ENCODE measurements around the gene ANK3.

DNA sequence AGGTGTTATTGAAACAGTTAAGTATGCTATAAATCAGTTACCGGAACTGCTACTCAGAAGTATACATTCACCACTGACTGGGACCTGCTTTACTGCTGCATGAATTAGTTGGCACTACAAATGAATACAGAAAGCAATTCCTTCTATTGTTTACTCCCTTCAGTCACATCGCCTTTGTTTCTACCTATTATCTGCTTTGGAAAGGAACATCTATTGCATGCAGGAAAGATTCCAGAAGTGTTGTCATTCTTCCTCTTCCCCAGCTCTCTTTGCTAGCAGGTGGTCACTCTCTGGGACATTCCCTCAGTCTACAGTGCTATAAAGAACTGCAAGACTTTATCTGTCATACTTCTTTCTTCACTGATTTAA is 131.3 kb downstream of the ANK3 start:
- TF ChIP-seq ETV6 (CRISPR knock-in tag; IDR thresholded peaks at IDR 0.05) (no peak), OVOL2 (CRISPR knock-in tag; IDR thresholded peaks at IDR 0.05; ENCODE audit: borderline replicate concordance) (no peak), TEAD4 (CRISPR knock-in tag; IDR thresholded peaks at IDR 0.05) (no peak), CREB1 (CRISPR knock-in tag; IDR thresholded peaks at IDR 0.05) (no peak), ZNF671 (CRISPR knock-in tag; IDR thresholded peaks at IDR 0.05) (no peak), RELA (CRISPR knock-in tag; IDR thresholded peaks at IDR 0.05; ENCODE audit: borderline replicate concordance) (no peak), HMGA2 (CRISPR knock-in tag; IDR thresholded peaks at IDR 0.05) (no peak), ZNF138 (CRISPR knock-in tag; conservative IDR thresholded peaks at IDR 0.05) (no peak), NR2C2 (CRISPR knock-in tag; IDR thresholded peaks at IDR 0.05) (no peak)
- TF ChIP-seq, protein P1, sequence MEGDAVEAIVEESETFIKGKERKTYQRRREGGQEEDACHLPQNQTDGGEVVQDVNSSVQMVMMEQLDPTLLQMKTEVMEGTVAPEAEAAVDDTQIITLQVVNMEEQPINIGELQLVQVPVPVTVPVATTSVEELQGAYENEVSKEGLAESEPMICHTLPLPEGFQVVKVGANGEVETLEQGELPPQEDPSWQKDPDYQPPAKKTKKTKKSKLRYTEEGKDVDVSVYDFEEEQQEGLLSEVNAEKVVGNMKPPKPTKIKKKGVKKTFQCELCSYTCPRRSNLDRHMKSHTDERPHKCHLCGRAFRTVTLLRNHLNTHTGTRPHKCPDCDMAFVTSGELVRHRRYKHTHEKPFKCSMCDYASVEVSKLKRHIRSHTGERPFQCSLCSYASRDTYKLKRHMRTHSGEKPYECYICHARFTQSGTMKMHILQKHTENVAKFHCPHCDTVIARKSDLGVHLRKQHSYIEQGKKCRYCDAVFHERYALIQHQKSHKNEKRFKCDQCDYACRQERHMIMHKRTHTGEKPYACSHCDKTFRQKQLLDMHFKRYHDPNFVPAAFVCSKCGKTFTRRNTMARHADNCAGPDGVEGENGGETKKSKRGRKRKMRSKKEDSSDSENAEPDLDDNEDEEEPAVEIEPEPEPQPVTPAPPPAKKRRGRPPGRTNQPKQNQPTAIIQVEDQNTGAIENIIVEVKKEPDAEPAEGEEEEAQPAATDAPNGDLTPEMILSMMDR (IDR thresholded peaks at IDR 0.05) = no peak
- TF ChIP-seq, protein P2, sequence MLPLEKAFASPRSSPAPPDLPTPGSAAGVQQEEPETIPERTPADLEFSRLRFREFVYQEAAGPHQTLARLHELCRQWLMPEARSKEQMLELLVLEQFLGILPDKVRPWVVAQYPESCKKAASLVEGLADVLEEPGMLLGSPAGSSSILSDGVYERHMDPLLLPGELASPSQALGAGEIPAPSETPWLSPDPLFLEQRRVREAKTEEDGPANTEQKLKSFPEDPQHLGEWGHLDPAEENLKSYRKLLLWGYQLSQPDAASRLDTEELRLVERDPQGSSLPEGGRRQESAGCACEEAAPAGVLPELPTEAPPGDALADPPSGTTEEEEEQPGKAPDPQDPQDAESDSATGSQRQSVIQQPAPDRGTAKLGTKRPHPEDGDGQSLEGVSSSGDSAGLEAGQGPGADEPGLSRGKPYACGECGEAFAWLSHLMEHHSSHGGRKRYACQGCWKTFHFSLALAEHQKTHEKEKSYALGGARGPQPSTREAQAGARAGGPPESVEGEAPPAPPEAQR (CRISPR knock-in tag; IDR thresholded peaks at IDR 0.05) = no peak
- TF ChIP-seq, protein P3, sequence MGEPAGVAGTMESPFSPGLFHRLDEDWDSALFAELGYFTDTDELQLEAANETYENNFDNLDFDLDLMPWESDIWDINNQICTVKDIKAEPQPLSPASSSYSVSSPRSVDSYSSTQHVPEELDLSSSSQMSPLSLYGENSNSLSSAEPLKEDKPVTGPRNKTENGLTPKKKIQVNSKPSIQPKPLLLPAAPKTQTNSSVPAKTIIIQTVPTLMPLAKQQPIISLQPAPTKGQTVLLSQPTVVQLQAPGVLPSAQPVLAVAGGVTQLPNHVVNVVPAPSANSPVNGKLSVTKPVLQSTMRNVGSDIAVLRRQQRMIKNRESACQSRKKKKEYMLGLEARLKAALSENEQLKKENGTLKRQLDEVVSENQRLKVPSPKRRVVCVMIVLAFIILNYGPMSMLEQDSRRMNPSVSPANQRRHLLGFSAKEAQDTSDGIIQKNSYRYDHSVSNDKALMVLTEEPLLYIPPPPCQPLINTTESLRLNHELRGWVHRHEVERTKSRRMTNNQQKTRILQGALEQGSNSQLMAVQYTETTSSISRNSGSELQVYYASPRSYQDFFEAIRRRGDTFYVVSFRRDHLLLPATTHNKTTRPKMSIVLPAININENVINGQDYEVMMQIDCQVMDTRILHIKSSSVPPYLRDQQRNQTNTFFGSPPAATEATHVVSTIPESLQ (CRISPR knock-in tag; IDR thresholded peaks at IDR 0.05) = no peak
- TF ChIP-seq, protein P4, sequence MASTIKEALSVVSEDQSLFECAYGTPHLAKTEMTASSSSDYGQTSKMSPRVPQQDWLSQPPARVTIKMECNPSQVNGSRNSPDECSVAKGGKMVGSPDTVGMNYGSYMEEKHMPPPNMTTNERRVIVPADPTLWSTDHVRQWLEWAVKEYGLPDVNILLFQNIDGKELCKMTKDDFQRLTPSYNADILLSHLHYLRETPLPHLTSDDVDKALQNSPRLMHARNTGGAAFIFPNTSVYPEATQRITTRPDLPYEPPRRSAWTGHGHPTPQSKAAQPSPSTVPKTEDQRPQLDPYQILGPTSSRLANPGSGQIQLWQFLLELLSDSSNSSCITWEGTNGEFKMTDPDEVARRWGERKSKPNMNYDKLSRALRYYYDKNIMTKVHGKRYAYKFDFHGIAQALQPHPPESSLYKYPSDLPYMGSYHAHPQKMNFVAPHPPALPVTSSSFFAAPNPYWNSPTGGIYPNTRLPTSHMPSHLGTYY (CRISPR knock-in tag; IDR thresholded peaks at IDR 0.05) = no peak
- TF ChIP-seq, protein P5, sequence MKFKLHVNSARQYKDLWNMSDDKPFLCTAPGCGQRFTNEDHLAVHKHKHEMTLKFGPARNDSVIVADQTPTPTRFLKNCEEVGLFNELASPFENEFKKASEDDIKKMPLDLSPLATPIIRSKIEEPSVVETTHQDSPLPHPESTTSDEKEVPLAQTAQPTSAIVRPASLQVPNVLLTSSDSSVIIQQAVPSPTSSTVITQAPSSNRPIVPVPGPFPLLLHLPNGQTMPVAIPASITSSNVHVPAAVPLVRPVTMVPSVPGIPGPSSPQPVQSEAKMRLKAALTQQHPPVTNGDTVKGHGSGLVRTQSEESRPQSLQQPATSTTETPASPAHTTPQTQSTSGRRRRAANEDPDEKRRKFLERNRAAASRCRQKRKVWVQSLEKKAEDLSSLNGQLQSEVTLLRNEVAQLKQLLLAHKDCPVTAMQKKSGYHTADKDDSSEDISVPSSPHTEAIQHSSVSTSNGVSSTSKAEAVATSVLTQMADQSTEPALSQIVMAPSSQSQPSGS (CRISPR knock-in tag; IDR thresholded peaks at IDR 0.05; ENCODE audit: borderline replicate concordance, low read depth) = no peak

Measured in WTC11 (cell line).